Esophagus mucosa (tissue), 1 donor: ENCODE measurements around the gene GORASP1. TPM values are rescaled to one million over a fixed set of nuclear protein-coding genes. Genes with fewer than 3 reads are reported as not detected.

Experiments used
- ATAC-seq: fragments of 200-7000 bp; cut with Tn5 transposase; one replicate; pipeline ENCODE4 v1.9.1; 2020
- total RNA-seq: library from RNA; stranded (reverse); gene quantifications from one replicate; pipeline ENCODE4 v1.2.4, GENCODE V29; 2023
- donor health status: DM: yes; HTN: yes; CAD: no.

GORASP1 gene
- 23.5 TPM for total RNA-seq

- peak; percentile 84 for ATAC-seq
Measured at GRCh38 chr3:39107388-39108199, at the start of gene GORASP1, which contains the start of gene TTC21A. Gene GORASP1, minus strand, starts transcription at chr3:39107627. Its CDS starts 86 bp downstream, at chr3:39107541. Gene TTC21A, plus strand, starts transcription at chr3:39107680. Its CDS starts 158 bp downstream, at chr3:39107838.

- no peak for ATAC-seq
Measured at GRCh38 chr3:39156421-39156820, 49.0 kb upstream of the GORASP1 start.

- ATAC-seq: no peak
Measured at GRCh38 chr3:39154280-39155021, 47.0 kb upstream of the GORASP1 start.

GRCh38 chr3:39153977-39154279, 46.5 kb upstream of the GORASP1 start:
- no peak for ATAC-seq

GRCh38 chr3:39150803-39151631, 43.6 kb upstream of the GORASP1 start:
- peak; percentile 9 for ATAC-seq

GRCh38 chr3:39150148-39150802, 42.8 kb upstream of the GORASP1 start:
- no peak for ATAC-seq

- no peak for ATAC-seq
Measured at GRCh38 chr3:39149498-39150147, 42.2 kb upstream of the GORASP1 start.

- ATAC-seq: no peak
Measured at GRCh38 chr3:39149059-39149455, 41.6 kb upstream of the GORASP1 start.

- ATAC-seq: no peak
Measured at GRCh38 chr3:39148435-39149058, 41.1 kb upstream of the GORASP1 start.

- ATAC-seq: no peak
Measured at GRCh38 chr3:39147711-39148434, 40.4 kb upstream of the GORASP1 start.

GRCh38 chr3:39146611-39147591, 39.5 kb upstream of the GORASP1 start:
- ATAC-seq: peak; percentile 84

GRCh38 chr3:39146083-39146501, 38.7 kb upstream of the GORASP1 start:
- ATAC-seq: peak; percentile 3

- ATAC-seq: no peak
Measured at GRCh38 chr3:39144748-39145380, 37.4 kb upstream of the GORASP1 start.

GRCh38 chr3:39144095-39144747, 36.8 kb upstream of the GORASP1 start:
- no peak for ATAC-seq

- ATAC-seq: no peak
Measured at GRCh38 chr3:39143051-39143885, 35.8 kb upstream of the GORASP1 start.

- ATAC-seq: peak; percentile 0
Measured at GRCh38 chr3:39142067-39142466, 34.6 kb upstream of the GORASP1 start.
